SK-N-SH (cell line): ENCODE data around the gene MAPK8IP1. TPM values are rescaled to one million over a fixed set of nuclear protein-coding genes. Genes with fewer than 3 reads are reported as not detected.

Source experiments
- CTCF ChIA-PET: fragments of 300-600, 350-600 bp; formaldehyde crosslinking; extraction: SDS; loops from one replicate; lab custom pipeline; 2021; lab: Yijun Ruan, JAX
- POLR2A ChIA-PET: fragments of 350-600 bp; sonication (Branson Sonifier 250); formaldehyde crosslinking; extraction: SDS; loops from one replicate; lab custom pipeline; 2020; ENCODE audit warnings: antibody characterized with exemption, inconsistent platforms; lab: Yijun Ruan, JAX
- DNase-seq: peaks from one replicate; pipeline ENCODE4 v3.0.0; 2012
- H2AFZ ChIP-seq: fragments of 200-600 bp; sonication (generic); 2 replicates; pipeline ENCODE4 v1.8.1; 2016; ENCODE audit warnings: antibody characterized with exemption, mild to moderate bottlenecking, low read depth
- H3F3A ChIP-seq: fragments of 200-600 bp; sonication (generic); replicated peaks from 2 replicates; pipeline ENCODE3; 2016; ENCODE audit warnings: antibody characterized with exemption, mild to moderate bottlenecking; ENCODE audit not compliant: insufficient read depth
- H3K27ac ChIP-seq, 2 experiments: fragments of 200-500 bp in 1 of 2; fragments of 200-600 bp in 1 of 2; sonication (Bioruptor generic) in 1 of 2; sonication (generic), shearing (Covaris generic) in 1 of 2; 2 replicates each; pipeline versions ENCODE4 v1.5.1 to v1.6.1; 2014 to 2016; ENCODE audit warnings: low read depth in 2 of 2, inconsistent platforms in 1 of 2, low read length in 1 of 2, mild to moderate bottlenecking in 1 of 2, mixed read lengths in 1 of 2
- H3K27me3 ChIP-seq: fragments of 200-600 bp; sonication (generic), shearing (Covaris generic); 2 replicates; pipeline ENCODE4 v1.6.1; 2016; ENCODE audit warnings: mixed run types; ENCODE audit not compliant: insufficient read depth
- H3K36me3 ChIP-seq, 2 experiments: fragments of 200-500 bp in 1 of 2; fragments of 200-600 bp in 1 of 2; sonication (Bioruptor generic) in 1 of 2; sonication (generic) in 1 of 2; replicated peaks in 1 of 2; 2 replicates each; pipeline versions ENCODE3 to v1.5.1; 2014 to 2016; ENCODE audit warnings: low read length in 1 of 2, mild to moderate bottlenecking in 1 of 2; ENCODE audit not compliant: insufficient read depth in 2 of 2, control insufficient read depth in 1 of 2
- H3K4me1 ChIP-seq, 2 experiments: fragments of 200-500 bp in 1 of 2; fragments of 200-600 bp in 1 of 2; sonication (Bioruptor generic) in 1 of 2; sonication (generic), shearing (Covaris generic) in 1 of 2; 2 replicates each; pipeline versions ENCODE4 v1.5.1 to v1.6.1; 2014 to 2016; ENCODE audit warnings: low read depth in 1 of 2, low read length in 1 of 2, mixed run types in 1 of 2; ENCODE audit not compliant: insufficient read depth in 2 of 2, control insufficient read depth in 1 of 2
- H3K4me2 ChIP-seq: fragments of 200-600 bp; sonication (generic), shearing (Covaris generic); 2 replicates; pipeline ENCODE4 v1.6.1; 2017; ENCODE audit warnings: mixed run types
- H3K4me3 ChIP-seq, 2 experiments: fragments of 200-500 bp in 1 of 2; fragments of 200-600 bp in 1 of 2; sonication (Bioruptor generic) in 1 of 2; sonication (generic), shearing (Covaris generic) in 1 of 2; 2 replicates each; pipeline versions ENCODE4 v1.5.1 to v1.8.1; 2014 to 2016; ENCODE audit warnings: low read depth in 2 of 2, inconsistent platforms in 1 of 2, low read length in 1 of 2, mild to moderate bottlenecking in 1 of 2, mixed read lengths in 1 of 2, moderate library complexity in 1 of 2
- H3K79me2 ChIP-seq: fragments of 200-600 bp; sonication (generic); 2 replicates; pipeline ENCODE4 v1.8.1; 2017; ENCODE audit warnings: mild to moderate bottlenecking; ENCODE audit not compliant: insufficient read depth
- H3K9ac ChIP-seq: fragments of 200-600 bp; sonication (generic); 2 replicates; pipeline ENCODE4 v1.6.1; 2017; ENCODE audit warnings: mixed run types
- H3K9me2 ChIP-seq: fragments of 200-600 bp; sonication (generic); 2 replicates; pipeline ENCODE4 v1.6.1; 2017; ENCODE audit warnings: mixed run types
- H3K9me3 ChIP-seq: fragments of 200-600 bp; sonication (generic); 2 replicates; pipeline ENCODE4 v1.6.1; 2017; ENCODE audit warnings: mixed run types, mild to moderate bottlenecking, moderate library complexity
- H4K20me1 ChIP-seq: fragments of 200-600 bp; sonication (generic); 2 replicates; pipeline ENCODE4 v1.6.1; 2017; ENCODE audit warnings: mild to moderate bottlenecking, mixed run types; ENCODE audit not compliant: insufficient read depth
- ELF1 ChIP-seq: IDR thresholded peaks from 2 replicates; pipeline ENCODE4 v1.4.0; 2012
- FOSL2 ChIP-seq: IDR thresholded peaks from 2 replicates; pipeline ENCODE4 v1.4.0; 2012; ENCODE audit warnings: low read depth, mild to moderate bottlenecking, moderate library complexity, borderline replicate concordance
- FOXJ3 ChIP-seq: sonication (generic); formaldehyde crosslinking; IDR thresholded peaks from 2 replicates; pipeline ENCODE4 v1.5.1; 2020; ENCODE audit warnings: mild to moderate bottlenecking, missing genetic modification reagents
- FOXM1 ChIP-seq: IDR thresholded peaks from 2 replicates; pipeline ENCODE4 v1.4.0; 2012; ENCODE audit warnings: low read depth, mild to moderate bottlenecking
- JUND ChIP-seq: IDR thresholded peaks from 2 replicates; pipeline ENCODE4 v1.4.0; 2012
- MXI1 ChIP-seq: IDR thresholded peaks from 2 replicates; pipeline ENCODE4 v1.6.1; 2012; ENCODE audit warnings: mild to moderate bottlenecking, low read depth, low read length, improper control_type of control experiment
- POLR2AphosphoS5 ChIP-seq: IDR thresholded peaks from 2 replicates; pipeline ENCODE4 v1.6.1; 2012; ENCODE audit warnings: low read depth, low read length
- RXRA ChIP-seq: IDR thresholded peaks from 2 replicates; pipeline ENCODE4 v1.4.0; 2012; ENCODE audit warnings: low read depth, mild to moderate bottlenecking, borderline replicate concordance
- SMC3 ChIP-seq: IDR thresholded peaks from 2 replicates; pipeline ENCODE4 v1.6.1; 2012; ENCODE audit warnings: low read depth, low read length, improper control_type of control experiment
- TAF1 ChIP-seq: IDR thresholded peaks from 2 replicates; pipeline ENCODE4 v1.6.1; 2012; ENCODE audit warnings: low read depth, mild to moderate bottlenecking, low read length, moderate library complexity, borderline replicate concordance
- YY1 ChIP-seq: IDR thresholded peaks from 2 replicates; pipeline ENCODE4 v1.4.0; 2012; ENCODE audit warnings: low read depth, mild to moderate bottlenecking
- WGBS: methylation state at CpG from one replicate; pipeline ENCODE4 v1.1.6; 2017; ENCODE audit warnings: low lambda C conversion rate; 5-methylcytosine and 5-hydroxymethylcytosine counted together
- polyA plus RNA-seq, 3 experiments: library from polyadenylated mRNA; depleted of rRNA; stranded (reverse); fragments of >200 nt; gene quantifications; 2 replicates each; pipeline ENCODE4 v1.2.3, GENCODE V29; 2012
- TF ChIP-seq, protein P1 (sequence below): fragments of 150-350 bp; IDR thresholded peaks from 2 replicates; pipeline ENCODE4 v1.6.1; 2016; ENCODE audit warnings: mild to moderate bottlenecking, low read depth, low read length
- TF ChIP-seq, protein P2 (sequence below): fragments of 200-600 bp; sonication (generic); IDR thresholded peaks from 2 replicates; pipeline ENCODE4 v1.6.1; 2017; ENCODE audit warnings: antibody characterized with exemption, mild to moderate bottlenecking, moderate library complexity
- TF ChIP-seq, protein P3 (sequence below): IDR thresholded peaks from 2 replicates; pipeline ENCODE4 v1.6.1; 2012; ENCODE audit warnings: mild to moderate bottlenecking, low read depth, low read length, moderate library complexity

Gene MAPK8IP1
- 11.0 and 12.5 TPM in 2 replicates for polyA plus RNA-seq (2012; rRNA removed)
- polyA plus RNA-seq (2012; cell fraction: cytosol; rRNA removed), result 6.0 and 9.8 TPM in 2 replicates
- polyA plus RNA-seq (2012; cell fraction: nucleus; rRNA removed), result 21.1 and 22.5 TPM in 2 replicates

DNA sequence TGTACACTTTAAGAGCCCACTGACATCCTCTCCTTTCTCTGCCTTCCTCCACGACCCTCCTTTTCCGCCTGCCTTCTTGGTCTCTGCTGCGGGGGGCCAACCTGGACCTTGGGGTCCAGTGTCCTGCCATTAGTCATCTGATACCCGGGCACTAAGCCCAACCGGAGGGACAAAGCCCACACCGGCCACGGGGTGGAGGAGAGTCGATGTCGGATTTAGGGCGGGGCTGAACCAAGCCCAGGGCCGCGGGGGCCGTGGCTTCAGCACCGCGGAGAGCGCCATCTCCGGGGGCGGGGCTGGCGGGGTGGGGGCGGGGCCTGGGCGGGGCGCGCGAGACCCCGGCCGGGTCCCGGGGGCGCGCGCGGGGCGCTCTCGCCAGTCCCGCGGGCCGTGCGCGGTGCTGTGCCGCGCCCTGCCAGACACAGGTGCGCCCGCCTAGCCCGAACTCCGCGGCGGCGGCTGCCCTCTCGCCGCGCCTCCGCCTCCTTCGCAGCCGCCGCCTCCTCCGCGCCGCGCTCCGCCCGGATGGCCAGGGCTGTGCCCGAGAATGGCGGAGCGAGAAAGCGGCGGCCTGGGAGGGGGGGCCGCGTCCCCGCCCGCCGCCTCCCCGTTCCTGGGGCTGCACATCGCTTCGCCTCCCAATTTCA is at the start of gene MAPK8IP1:
MAPK8IP1 (plus strand) TSS at position 378 of the 647 bp plus-strand sequence; CDS start at position 548, 170 bp downstream.
- 12% methylated on average over 18 of the region's 73 CpGs for WGBS
- ChIA-PET POLR2A (interaction anchor here (1.0 kb wide), 1 partner anchor 14 kb away, joined by 3 read pairs; no protein-coding TSS in a partner anchor), CTCF (interaction anchor here (0.9 to 3.8 kb wide), 3 partner anchors 12 to 43 kb away, joined by 3 to 25 read pairs (median 5); no protein-coding TSS in a partner anchor)
- Histone ChIP-seq H3K9me3 (no peaks in the 10 kb centered on the region), H2AFZ (0 out of 2 replicates have a peak within 1 kb of the TSS, but pooled peaks have one; percentile 16), H3K79me2 (no peaks in the 10 kb centered on the region), H3K27me3 (no peaks in the 10 kb centered on the region), H3K4me2 (peak within 1 kb of the TSS; percentile 93), H4K20me1 (peaks cover 23% of the 10 kb centered on the region), H3K9me2 (no peaks in the 10 kb centered on the region), H3F3A (peaks cover 2% of the 10 kb centered on the region), H3K36me3 (peaks cover 0 to 7% of the 10 kb centered on the region in 2 experiments), H3K27ac (peak within 1 kb of the TSS in 1 of 2 experiments; percentile 63; a peak in 2 of 4 replicates), H3K9ac (0 out of 2 replicates have a peak within 1 kb of the TSS, but pooled peaks have one; percentile 14), H3K4me1 (peaks cover 10 to 55% of the 10 kb centered on the region in 2 experiments)
- peak; percentile 97 for DNase-seq
- TF ChIP-seq, protein P1, sequence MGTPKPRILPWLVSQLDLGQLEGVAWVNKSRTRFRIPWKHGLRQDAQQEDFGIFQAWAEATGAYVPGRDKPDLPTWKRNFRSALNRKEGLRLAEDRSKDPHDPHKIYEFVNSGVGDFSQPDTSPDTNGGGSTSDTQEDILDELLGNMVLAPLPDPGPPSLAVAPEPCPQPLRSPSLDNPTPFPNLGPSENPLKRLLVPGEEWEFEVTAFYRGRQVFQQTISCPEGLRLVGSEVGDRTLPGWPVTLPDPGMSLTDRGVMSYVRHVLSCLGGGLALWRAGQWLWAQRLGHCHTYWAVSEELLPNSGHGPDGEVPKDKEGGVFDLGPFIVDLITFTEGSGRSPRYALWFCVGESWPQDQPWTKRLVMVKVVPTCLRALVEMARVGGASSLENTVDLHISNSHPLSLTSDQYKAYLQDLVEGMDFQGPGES, result no peak
- TF ChIP-seq JUND (no peak), TAF1 (no peak)
- TF ChIP-seq, protein P2, sequence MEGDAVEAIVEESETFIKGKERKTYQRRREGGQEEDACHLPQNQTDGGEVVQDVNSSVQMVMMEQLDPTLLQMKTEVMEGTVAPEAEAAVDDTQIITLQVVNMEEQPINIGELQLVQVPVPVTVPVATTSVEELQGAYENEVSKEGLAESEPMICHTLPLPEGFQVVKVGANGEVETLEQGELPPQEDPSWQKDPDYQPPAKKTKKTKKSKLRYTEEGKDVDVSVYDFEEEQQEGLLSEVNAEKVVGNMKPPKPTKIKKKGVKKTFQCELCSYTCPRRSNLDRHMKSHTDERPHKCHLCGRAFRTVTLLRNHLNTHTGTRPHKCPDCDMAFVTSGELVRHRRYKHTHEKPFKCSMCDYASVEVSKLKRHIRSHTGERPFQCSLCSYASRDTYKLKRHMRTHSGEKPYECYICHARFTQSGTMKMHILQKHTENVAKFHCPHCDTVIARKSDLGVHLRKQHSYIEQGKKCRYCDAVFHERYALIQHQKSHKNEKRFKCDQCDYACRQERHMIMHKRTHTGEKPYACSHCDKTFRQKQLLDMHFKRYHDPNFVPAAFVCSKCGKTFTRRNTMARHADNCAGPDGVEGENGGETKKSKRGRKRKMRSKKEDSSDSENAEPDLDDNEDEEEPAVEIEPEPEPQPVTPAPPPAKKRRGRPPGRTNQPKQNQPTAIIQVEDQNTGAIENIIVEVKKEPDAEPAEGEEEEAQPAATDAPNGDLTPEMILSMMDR, result no peak
- TF ChIP-seq, protein P3, sequence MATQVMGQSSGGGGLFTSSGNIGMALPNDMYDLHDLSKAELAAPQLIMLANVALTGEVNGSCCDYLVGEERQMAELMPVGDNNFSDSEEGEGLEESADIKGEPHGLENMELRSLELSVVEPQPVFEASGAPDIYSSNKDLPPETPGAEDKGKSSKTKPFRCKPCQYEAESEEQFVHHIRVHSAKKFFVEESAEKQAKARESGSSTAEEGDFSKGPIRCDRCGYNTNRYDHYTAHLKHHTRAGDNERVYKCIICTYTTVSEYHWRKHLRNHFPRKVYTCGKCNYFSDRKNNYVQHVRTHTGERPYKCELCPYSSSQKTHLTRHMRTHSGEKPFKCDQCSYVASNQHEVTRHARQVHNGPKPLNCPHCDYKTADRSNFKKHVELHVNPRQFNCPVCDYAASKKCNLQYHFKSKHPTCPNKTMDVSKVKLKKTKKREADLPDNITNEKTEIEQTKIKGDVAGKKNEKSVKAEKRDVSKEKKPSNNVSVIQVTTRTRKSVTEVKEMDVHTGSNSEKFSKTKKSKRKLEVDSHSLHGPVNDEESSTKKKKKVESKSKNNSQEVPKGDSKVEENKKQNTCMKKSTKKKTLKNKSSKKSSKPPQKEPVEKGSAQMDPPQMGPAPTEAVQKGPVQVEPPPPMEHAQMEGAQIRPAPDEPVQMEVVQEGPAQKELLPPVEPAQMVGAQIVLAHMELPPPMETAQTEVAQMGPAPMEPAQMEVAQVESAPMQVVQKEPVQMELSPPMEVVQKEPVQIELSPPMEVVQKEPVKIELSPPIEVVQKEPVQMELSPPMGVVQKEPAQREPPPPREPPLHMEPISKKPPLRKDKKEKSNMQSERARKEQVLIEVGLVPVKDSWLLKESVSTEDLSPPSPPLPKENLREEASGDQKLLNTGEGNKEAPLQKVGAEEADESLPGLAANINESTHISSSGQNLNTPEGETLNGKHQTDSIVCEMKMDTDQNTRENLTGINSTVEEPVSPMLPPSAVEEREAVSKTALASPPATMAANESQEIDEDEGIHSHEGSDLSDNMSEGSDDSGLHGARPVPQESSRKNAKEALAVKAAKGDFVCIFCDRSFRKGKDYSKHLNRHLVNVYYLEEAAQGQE, result peak; percentile 93
- TF ChIP-seq, all 33 proteins: peak for 1
- H3K4me3 ChIP-seq, result peak within 1 kb of the TSS; percentile 66 to 67

DNA sequence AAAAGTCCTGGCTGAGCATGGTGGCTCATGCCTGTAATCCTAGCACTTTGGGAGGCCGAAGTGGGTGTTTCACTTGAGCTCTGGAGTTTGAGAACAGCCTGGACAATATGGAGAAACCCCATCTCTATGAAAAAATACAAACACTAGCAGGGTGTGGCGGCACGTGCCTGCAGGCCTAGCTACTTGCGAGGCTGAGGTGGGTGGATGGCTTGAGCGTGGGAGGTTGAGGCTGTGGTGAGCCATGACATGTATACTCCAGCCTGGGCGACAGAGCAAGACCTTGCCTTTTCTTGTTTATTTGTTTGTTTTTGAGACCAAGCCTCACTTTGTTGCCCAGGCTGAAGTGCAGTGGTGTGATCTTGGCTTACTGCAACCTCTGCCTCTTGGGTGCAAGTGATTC is 46.2 kb upstream of the MAPK8IP1 start:
- DNase-seq, result no peak
- H3F3A ChIP-seq, result no peaks in the 10 kb centered on the region
- TF ChIP-seq ELF1 (no peak), POLR2AphosphoS5 (no peak), FOSL2 (no peak), FOXM1 (no peak), SMC3 (no peak), FOXJ3 (CRISPR knock-in tag) (no peak), MXI1 (no peak), YY1 (no peak), RXRA (no peak)
- TF ChIP-seq, protein P1, result no peak
- TF ChIP-seq, all 33 proteins: peak for 0
- POLR2A ChIA-PET, result no interaction called here
- Histone ChIP-seq H4K20me1 (no peaks in the 10 kb centered on the region), H3K27ac (no peak overlapping the region), H3K4me3 (no peak overlapping the region), H3K9me2 (no peaks in the 10 kb centered on the region), H3K36me3 (no peaks in the 10 kb centered on the region), H3K27me3 (no peaks in the 10 kb centered on the region), H3K9me3 (no peaks in the 10 kb centered on the region), H3K4me2 (no peak overlapping the region), H2AFZ (no peak overlapping the region), H3K4me1 (no peaks in the 10 kb centered on the region), H3K9ac (no peak overlapping the region), H3K79me2 (no peaks in the 10 kb centered on the region)
- WGBS, result 68% methylated on average over 6 of the region's 6 CpGs
- CTCF ChIA-PET, result no interaction called here
